Fibroblast of lung (primary cell): ENCODE measurements around the gene CFP. TPM values are rescaled to one million over a fixed set of nuclear protein-coding genes. Genes with fewer than 3 reads are reported as not detected.

ENCODE experiments used
- DNase-seq, 2 donors: peaks; one replicate each; pipeline versions ENCODE4 v3.0.0 to v3.0.0-alpha.2; 2010; ENCODE audit warnings: low read depth in 2 of 2
- H2AFZ ChIP-seq: 2 replicates; pipeline ENCODE4 v1.5.1; 2012; ENCODE audit warnings: low read length, control low read depth, inconsistent platforms
- H3K27ac ChIP-seq: 2 replicates; pipeline ENCODE4 v1.5.1; 2011; ENCODE audit warnings: low read length, control low read depth; ENCODE audit not compliant: insufficient read depth
- H3K27me3 ChIP-seq: 2 replicates; pipeline ENCODE4 v1.5.1; 2011; ENCODE audit warnings: mild to moderate bottlenecking, low read length; ENCODE audit not compliant: control insufficient read depth, insufficient read depth
- H3K36me3 ChIP-seq: 2 replicates; pipeline ENCODE4 v1.5.1; 2011; ENCODE audit warnings: low read length; ENCODE audit not compliant: control insufficient read depth, insufficient read depth
- H3K4me1 ChIP-seq: 2 replicates; pipeline ENCODE4 v1.5.1; 2011; ENCODE audit warnings: low read length; ENCODE audit not compliant: control insufficient read depth, insufficient read depth; ENCODE audit errors: extremely low read depth
- H3K4me2 ChIP-seq: 2 replicates; pipeline ENCODE4 v1.5.1; 2011; ENCODE audit warnings: low read length, control low read depth; ENCODE audit not compliant: insufficient read depth; ENCODE audit errors: extremely low read depth
- H3K4me3 ChIP-seq, 4 experiments: fragments of 200-600 bp in 1 of 4; sonication (generic) in 1 of 4; replicated peaks in 1 of 4; 2 replicates each; pipeline ENCODE4 v1.5.1; 2011 to 2016; ENCODE audit warnings: low read length in 4 of 4, low read depth in 3 of 4, mild to moderate bottlenecking in 3 of 4, control low read depth in 2 of 4, inconsistent platforms in 1 of 4, mixed read lengths in 1 of 4; ENCODE audit not compliant: insufficient read depth in 1 of 4; ENCODE audit errors: control extremely low read depth in 1 of 4
- H3K79me2 ChIP-seq: 2 replicates; pipeline ENCODE4 v1.5.1; 2012; ENCODE audit warnings: mild to moderate bottlenecking, low read length, inconsistent platforms; ENCODE audit not compliant: control insufficient read depth, insufficient read depth
- H3K9ac ChIP-seq: 2 replicates; pipeline ENCODE4 v1.5.1; 2011; ENCODE audit warnings: mild to moderate bottlenecking, low read length, control low read depth; ENCODE audit not compliant: insufficient read depth
- H3K9me3 ChIP-seq: 2 replicates; pipeline ENCODE4 v1.5.1; 2012; ENCODE audit warnings: low read depth, low read length; ENCODE audit not compliant: control insufficient read depth, insufficient read depth
- H4K20me1 ChIP-seq: 2 replicates; pipeline ENCODE4 v1.5.1; 2011; ENCODE audit warnings: low read length; ENCODE audit not compliant: control insufficient read depth, insufficient read depth; ENCODE audit errors: extremely low read depth
- EZH2 ChIP-seq: IDR thresholded peaks from 2 replicates; pipeline ENCODE4 v1.5.1; 2012; ENCODE audit warnings: low read length, control low read depth, mild to moderate bottlenecking; ENCODE audit errors: missing control alignments
- polyA plus RNA-seq, 2 donors: library from polyadenylated mRNA; depleted of rRNA in 1 of 2; stranded (reverse) in 1 of 2; unstranded in 1 of 2; fragments of >200 nt; gene quantifications; 2 replicates each; pipeline ENCODE4 v1.2.1, GENCODE V29; 2011 to 2012; ENCODE audit warnings: missing spikeins in 1 of 2
- total RNA-seq: library from RNA; depleted of rRNA; stranded (reverse); fragments of >200 nt; gene quantifications from 2 replicates; pipeline ENCODE4 v1.2.1, GENCODE V29; 2014
- TF ChIP-seq, protein P1 (sequence below), 2 donors: IDR thresholded peaks in 1 of 2; conservative IDR thresholded peaks in 1 of 2; 1 replicate in 1 of 2; 2 replicates in 1 of 2; pipeline ENCODE4 v1.5.1; 2011 to 2012; ENCODE audit warnings: low read length in 2 of 2, control low read depth in 1 of 2, inconsistent platforms in 1 of 2, low read depth in 1 of 2, mild to moderate bottlenecking in 1 of 2

The CFP gene
- total and polyA plus RNA-seq, 2 donors (not counting 1 experiment from before 2014, with no cell fraction given): 0.08 to 0.17 TPM

DNA sequence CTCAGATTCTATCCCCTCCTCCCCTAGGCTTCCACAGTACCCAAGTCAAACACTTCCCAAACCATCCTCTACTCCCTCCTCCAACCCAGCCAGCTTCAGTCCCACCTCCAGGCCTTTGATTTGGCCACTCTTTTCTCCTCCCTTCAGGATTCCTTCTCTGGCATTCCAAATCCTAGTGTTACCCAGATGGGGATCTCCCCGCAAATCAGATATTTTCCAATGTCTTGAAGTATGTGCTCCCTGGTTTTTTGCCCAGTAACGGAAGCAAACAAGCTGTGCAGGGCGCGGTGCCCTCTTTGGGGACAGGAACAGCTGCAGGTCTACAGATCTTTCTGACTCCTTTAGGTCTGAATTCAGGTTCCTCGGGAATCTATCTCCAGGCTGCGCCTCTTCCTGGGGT, 7.9 kb downstream of the CFP start:
- peaks cover 3% of the 10 kb centered on the region for H3K4me1 ChIP-seq
- no peak overlapping the region for H2AFZ ChIP-seq
- no peaks in the 10 kb centered on the region for H4K20me1 ChIP-seq
- H3K9me3 ChIP-seq: no peaks in the 10 kb centered on the region
- TF ChIP-seq, protein P1, sequence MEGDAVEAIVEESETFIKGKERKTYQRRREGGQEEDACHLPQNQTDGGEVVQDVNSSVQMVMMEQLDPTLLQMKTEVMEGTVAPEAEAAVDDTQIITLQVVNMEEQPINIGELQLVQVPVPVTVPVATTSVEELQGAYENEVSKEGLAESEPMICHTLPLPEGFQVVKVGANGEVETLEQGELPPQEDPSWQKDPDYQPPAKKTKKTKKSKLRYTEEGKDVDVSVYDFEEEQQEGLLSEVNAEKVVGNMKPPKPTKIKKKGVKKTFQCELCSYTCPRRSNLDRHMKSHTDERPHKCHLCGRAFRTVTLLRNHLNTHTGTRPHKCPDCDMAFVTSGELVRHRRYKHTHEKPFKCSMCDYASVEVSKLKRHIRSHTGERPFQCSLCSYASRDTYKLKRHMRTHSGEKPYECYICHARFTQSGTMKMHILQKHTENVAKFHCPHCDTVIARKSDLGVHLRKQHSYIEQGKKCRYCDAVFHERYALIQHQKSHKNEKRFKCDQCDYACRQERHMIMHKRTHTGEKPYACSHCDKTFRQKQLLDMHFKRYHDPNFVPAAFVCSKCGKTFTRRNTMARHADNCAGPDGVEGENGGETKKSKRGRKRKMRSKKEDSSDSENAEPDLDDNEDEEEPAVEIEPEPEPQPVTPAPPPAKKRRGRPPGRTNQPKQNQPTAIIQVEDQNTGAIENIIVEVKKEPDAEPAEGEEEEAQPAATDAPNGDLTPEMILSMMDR (conservative IDR thresholded peaks at IDR 0.05 in 1 of 2, IDR thresholded peaks at IDR 0.05 in 1 of 2; ENCODE audit: low read depth in 1 of 2, low read length in 2 of 2): no peak
- no peak for TF ChIP-seq EZH2
- no peak overlapping the region for H3K4me3 ChIP-seq
- no peak for DNase-seq
- peaks cover 5% of the 10 kb centered on the region for H3K27me3 ChIP-seq
- H3K27ac ChIP-seq: no peak overlapping the region
- H3K79me2 ChIP-seq: no peaks in the 10 kb centered on the region
- H3K9ac ChIP-seq: no peak overlapping the region
- H3K4me2 ChIP-seq: no peak overlapping the region
- no peaks in the 10 kb centered on the region for H3K36me3 ChIP-seq

DNA sequence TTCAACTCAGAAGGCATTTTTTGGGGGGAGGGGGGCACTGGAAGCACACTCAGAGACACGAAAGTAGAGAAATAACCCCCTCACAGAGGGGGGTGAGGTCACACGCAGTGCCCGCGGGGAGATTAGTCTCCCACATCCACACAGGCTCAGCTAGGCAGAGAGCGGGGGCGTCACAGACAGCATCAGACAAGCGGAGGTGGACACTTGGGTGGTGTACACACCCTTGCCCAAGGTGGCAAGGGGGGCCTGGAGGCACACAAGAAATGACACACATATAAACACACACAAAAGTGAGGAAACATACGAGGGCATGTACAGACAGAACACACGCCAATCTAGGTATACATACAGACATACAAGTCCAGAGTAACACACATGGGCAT, 9.4 kb downstream of the CFP start:
- Histone ChIP-seq H3K27me3 (peaks cover 5% of the 10 kb centered on the region), H3K4me2 (no peak overlapping the region), H2AFZ (no peak overlapping the region), H3K9ac (no peak overlapping the region), H3K36me3 (no peaks in the 10 kb centered on the region), H4K20me1 (no peaks in the 10 kb centered on the region), H3K4me1 (peaks cover 3% of the 10 kb centered on the region), H3K27ac (no peak overlapping the region), H3K79me2 (no peaks in the 10 kb centered on the region), H3K9me3 (no peaks in the 10 kb centered on the region), H3K4me3 (no peak overlapping the region)
- TF ChIP-seq, protein P1 (conservative IDR thresholded peaks at IDR 0.05 in 1 of 2, IDR thresholded peaks at IDR 0.05 in 1 of 2; ENCODE audit: low read depth in 1 of 2, low read length in 2 of 2): no peak
- no peak for TF ChIP-seq EZH2
- no peak for DNase-seq

DNA sequence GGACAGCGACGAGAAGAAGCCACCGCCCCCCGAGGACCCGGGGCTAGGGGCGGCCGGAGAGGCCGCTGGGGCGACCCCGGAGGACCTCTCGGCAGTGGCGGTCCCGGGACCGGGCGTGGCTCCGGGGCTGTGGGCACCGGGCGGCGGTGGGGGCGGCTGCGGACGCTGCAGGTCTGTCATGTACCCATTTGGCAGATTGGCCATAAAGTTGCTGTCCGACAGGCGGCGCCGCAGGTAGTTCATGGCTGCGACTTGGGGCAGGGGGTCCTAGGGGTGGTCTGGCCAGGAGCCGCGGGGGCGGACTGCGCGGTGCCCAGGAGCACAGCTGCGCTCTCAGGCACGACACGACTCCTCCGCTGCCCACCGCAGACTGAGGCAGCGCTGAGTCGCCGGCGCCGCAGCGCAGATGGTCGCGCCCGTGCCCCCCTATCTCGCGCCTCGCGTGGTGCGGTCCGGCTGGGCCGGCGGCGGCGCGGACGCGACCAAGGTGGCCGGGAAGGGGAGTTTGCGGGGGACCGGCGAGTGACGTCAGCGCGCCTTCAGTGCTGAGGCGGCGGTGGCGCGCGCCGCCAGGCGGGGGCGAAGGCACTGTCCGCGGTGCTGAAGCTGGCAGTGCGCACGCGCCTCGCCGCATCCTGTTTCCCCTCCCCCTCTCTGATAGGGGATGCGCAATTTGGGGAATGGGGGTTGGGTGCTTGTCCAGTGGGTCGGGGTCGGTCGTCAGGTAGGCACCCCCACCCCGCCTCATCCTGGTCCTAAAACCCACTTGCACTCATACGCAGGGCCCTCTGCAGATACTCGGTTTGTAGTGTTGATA, 10.0 kb downstream of the CFP start, which contains the start of gene SYN1:
Gene SYN1, minus strand, starts transcription at position 372 of the 817 bp plus-strand sequence. Its CDS starts 129 bp downstream, at position 243.
- Histone ChIP-seq H4K20me1 (no peaks in the 10 kb centered on the region), H3K9me3 (no peaks in the 10 kb centered on the region), H3K36me3 (no peaks in the 10 kb centered on the region), H3K4me1 (peaks cover 3% of the 10 kb centered on the region), H3K27ac (no peak within 1 kb of the TSS), H3K27me3 (peaks cover 5% of the 10 kb centered on the region), H3K9ac (no peak within 1 kb of the TSS), H2AFZ (no peak within 1 kb of the TSS), H3K4me2 (peak within 1 kb of the TSS; percentile 25), H3K4me3 (peak within 1 kb of the TSS in 2 of 4 experiments; percentile 21 to 48), H3K79me2 (no peaks in the 10 kb centered on the region)
- TF ChIP-seq EZH2: no peak
- TF ChIP-seq, protein P1 (conservative IDR thresholded peaks at IDR 0.05 in 1 of 2, IDR thresholded peaks at IDR 0.05 in 1 of 2; ENCODE audit: low read depth in 1 of 2, low read length in 2 of 2): no peak
- peak; percentile 74 to 79 for DNase-seq
